ENCODE results near the gene NAALADL2.

Gene NAALADL2

GRCh38 chr3:175273573-175273972, 414.4 kb downstream of the NAALADL2 start:
- no peak for TF ChIP-seq CTCF (IDR thresholded peaks at IDR 0.05; ENCODE audit: insufficient read depth, low read depth, low read length, missing control alignments)
- H3K4me3 ChIP-seq (ENCODE audit: low read depth, low read length), result peak overlapping the region; percentile 73
- DNase-seq (ENCODE audit: low read depth), result no peak

DNA sequence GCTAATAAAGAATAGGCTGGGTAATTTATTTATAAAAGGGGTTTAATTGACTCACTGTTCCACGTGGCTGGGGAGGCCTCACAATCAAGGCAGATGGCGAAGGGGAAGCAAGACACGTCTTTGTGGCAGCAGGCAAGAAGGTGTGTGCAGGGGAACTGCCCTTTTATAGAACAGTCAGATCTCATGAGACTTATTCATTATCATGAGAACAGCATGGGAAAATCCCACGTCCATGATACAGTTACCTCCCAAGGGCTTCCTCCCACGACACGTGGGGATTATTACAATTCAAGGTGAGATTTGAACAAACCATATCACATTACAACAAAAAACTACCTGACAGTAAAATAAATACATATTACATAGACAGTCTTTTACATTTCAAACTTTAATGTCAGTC, 414.9 kb downstream of the NAALADL2 start:
- peak overlapping the region; percentile 73 for H3K4me3 ChIP-seq (ENCODE audit: low read depth, low read length)
- peak; percentile 91 for DNase-seq (ENCODE audit: low read depth)
- TF ChIP-seq CTCF (IDR thresholded peaks at IDR 0.05; ENCODE audit: insufficient read depth, low read depth, low read length, missing control alignments), result no peak

DNA sequence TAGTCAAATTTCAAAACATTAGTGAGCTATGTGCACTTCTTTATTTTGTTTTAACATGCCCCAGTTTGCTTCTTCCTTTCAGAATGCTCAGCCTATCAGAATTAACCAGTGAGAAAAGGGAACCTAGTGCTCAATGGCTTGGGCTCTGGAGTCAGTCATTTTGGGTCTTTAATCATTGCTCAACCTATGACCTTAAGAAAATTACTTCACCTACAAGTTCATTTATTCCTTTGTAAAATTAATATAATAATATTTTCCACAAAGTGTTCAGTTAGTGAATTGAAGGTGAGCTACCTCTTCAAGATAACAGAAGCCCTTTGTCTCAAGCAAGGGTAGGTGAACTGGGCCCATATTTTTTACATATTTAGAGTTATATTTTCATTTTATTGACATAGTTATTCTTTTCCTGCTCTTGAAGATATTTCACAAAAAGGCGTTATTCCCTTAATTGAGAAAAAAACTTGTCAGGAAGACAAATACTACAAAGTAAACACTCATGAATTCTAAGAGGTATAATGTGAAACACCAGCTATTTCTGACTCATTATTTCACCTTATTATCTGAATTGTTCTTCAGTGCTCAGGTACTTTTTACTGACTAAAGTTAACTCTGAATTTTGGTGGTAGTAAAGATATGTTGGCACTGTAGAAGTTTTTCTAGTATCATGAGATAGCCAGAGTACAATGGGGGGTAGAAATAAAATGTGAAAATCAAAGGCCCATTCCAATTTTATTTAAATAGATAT, 415.5 kb downstream of the NAALADL2 start:
- peak; percentile 55 for DNase-seq (ENCODE audit: low read depth)
- no peak for TF ChIP-seq CTCF (IDR thresholded peaks at IDR 0.05; ENCODE audit: insufficient read depth, low read depth, low read length, missing control alignments)

GRCh38 chr3:175278680-175279079, 419.5 kb downstream of the NAALADL2 start:
- H3K4me3 ChIP-seq (ENCODE audit: low read depth, low read length), result no peak overlapping the region
- no peak for DNase-seq (ENCODE audit: low read depth)
- no peak for TF ChIP-seq CTCF (IDR thresholded peaks at IDR 0.05; ENCODE audit: insufficient read depth, low read depth, low read length, missing control alignments)

More for the DNA sequence above, 415.5 kb downstream of the NAALADL2 start:
- peak overlapping the region; percentile 73 for H3K4me3 ChIP-seq (ENCODE audit: low read depth, low read length)

DNA sequence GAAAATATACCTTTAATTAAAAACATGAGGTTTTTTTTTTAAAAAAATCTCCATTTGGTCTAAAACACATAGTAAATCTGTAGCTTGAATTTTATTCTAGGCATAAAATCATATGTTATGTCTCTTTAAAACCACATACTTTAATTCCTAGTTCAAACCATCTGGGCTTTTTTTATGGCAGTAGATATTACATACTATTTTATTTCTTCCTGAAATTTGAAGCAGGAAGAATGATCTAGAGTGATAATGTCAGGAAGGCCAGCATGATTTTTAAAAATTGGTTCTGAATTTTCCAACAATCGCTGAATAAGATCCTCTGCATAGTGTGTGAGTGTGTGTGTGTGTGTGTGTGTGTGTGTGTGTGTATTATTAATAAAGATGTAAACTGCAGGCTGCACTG, 420.3 kb downstream of the NAALADL2 start:
- DNase-seq (ENCODE audit: low read depth), result no peak

GRCh38 chr3:175279911-175280310, 420.8 kb downstream of the NAALADL2 start:
- TF ChIP-seq CTCF (IDR thresholded peaks at IDR 0.05; ENCODE audit: insufficient read depth, low read depth, low read length, missing control alignments), result no peak
- DNase-seq (ENCODE audit: low read depth), result no peak
- H3K4me3 ChIP-seq (ENCODE audit: low read depth, low read length), result no peak overlapping the region

More for the DNA sequence above, 420.3 kb downstream of the NAALADL2 start:
- TF ChIP-seq CTCF (IDR thresholded peaks at IDR 0.05; ENCODE audit: insufficient read depth, low read depth, low read length, missing control alignments), result no peak
- H3K4me3 ChIP-seq (ENCODE audit: low read depth, low read length), result no peak overlapping the region

All from GM12865 (cell line).